GM19035 (cell line): Measurements from ENCODE around the gene ADPRHL1.

Source experiments
- ATAC-seq: cut with Tn5 transposase; IDR thresholded peaks from one replicate; pipeline ENCODE4 v1.9.1; 2021; ENCODE audit not compliant: unreplicated experiment

ADPRHL1 gene

GRCh38 chr13:113351514-113352026 lies 101.7 kb downstream of the ADPRHL1 start:
- no peak for ATAC-seq

GRCh38 chr13:113350938-113351335 lies 102.4 kb downstream of the ADPRHL1 start:
- ATAC-seq: no peak

DNA sequence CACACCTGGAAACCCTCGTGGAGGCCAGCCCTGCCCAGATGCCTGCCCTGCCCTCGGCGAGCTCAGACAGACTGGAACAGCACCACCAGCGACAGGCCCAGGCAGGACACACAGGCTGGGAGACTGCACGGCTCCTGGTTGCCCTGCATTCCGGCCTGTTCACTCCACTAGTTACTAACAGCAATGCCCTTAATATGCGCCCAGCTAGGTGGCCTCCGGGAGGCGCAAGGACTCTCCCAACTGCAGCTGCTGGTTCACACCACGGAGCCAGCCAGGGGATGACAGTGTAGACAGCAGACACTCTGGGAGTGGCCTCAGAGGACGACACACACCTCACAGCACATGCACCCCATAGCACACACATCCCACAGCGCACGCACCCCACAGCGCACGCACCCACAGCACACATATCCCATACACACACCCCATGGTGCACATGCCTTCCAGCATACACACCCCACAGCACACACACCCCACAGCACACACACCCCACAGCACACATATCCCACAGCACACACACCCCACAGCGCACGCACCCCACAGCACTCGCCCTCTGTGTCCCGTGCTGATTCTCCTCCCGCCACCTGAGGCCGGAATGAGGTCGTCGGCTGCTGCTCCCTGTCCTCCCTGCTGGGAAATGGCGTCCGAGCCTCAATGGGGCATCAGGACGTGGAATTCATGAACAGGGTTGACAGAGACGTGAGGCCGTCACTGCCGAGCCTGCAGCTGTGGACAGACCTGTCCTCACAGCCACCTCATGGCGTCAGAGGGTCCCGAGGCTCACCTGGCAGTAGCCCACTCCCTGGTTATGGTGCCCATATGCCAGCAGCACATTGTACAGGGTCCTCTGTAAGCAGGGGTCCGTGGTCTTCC lies 103.0 kb downstream of the ADPRHL1 start:
- ATAC-seq: no peak
